Uterus (tissue), 2 donors: ENCODE results near the gene NEDD4L.

ENCODE experiments used
- POLR2A ChIP-seq, 2 donors: fragments of 450-650 bp; IDR thresholded peaks; one replicate each; pipeline ENCODE4 v1.6.1; 2016; ENCODE audit warnings: antibody characterized with exemption in 2 of 2, mild to moderate bottlenecking in 1 of 2, moderate library complexity in 1 of 2
- TF ChIP-seq, protein P1 (sequence below), 4 experiments: fragments of 200-600 bp in 2 of 4; fragments of 450-650 bp in 2 of 4; sonication (generic) in 2 of 4; IDR thresholded peaks; one replicate each; pipeline ENCODE4 v1.5.1; 2016 to 2019; ENCODE audit warnings: antibody characterized with exemption in 4 of 4, mild to moderate bottlenecking in 2 of 4, moderate library complexity in 1 of 4

DNA sequence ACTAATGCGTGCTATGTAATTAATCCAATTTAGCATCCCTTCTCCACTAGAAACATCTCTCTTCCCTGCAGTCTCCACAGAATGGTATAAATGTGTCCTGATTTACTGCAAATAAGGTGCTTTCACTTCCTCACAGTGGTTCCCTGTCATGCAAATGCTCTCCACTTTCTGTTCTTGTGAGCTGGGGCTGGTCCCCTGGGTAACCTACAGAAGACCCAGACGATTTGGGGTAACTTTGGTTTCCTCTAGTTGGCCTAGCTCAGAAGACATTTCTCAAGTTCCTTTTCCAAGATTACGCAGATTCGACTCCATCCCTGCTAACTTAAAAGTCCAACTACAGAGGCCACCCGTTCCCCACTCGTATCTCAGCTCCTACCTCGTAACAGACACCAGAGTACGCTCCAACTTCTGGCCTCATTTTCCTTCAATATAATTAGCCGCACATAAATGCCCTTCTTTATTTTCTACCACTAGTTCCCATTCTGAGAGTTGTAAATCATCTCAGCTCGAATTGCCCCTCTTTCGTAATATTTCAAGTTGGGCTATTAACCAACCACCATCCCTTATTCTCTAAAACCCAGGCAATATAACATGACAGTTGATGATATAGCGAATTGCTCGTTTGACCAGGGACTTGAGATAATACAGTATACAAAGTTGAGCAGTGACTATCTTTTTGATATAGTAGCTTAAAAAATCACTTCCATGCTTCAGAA, 28.8 kb upstream of the NEDD4L start:
- TF ChIP-seq, protein P1, sequence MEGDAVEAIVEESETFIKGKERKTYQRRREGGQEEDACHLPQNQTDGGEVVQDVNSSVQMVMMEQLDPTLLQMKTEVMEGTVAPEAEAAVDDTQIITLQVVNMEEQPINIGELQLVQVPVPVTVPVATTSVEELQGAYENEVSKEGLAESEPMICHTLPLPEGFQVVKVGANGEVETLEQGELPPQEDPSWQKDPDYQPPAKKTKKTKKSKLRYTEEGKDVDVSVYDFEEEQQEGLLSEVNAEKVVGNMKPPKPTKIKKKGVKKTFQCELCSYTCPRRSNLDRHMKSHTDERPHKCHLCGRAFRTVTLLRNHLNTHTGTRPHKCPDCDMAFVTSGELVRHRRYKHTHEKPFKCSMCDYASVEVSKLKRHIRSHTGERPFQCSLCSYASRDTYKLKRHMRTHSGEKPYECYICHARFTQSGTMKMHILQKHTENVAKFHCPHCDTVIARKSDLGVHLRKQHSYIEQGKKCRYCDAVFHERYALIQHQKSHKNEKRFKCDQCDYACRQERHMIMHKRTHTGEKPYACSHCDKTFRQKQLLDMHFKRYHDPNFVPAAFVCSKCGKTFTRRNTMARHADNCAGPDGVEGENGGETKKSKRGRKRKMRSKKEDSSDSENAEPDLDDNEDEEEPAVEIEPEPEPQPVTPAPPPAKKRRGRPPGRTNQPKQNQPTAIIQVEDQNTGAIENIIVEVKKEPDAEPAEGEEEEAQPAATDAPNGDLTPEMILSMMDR (IDR thresholded peaks at IDR 0.05) = no peak
- no peak for TF ChIP-seq POLR2A (IDR thresholded peaks at IDR 0.05)
